DMS79 treated with DMSO at 0.1 percent for 48 hours (cell line): ENCODE measurements around the gene LRRC28.
A peak's percentile ranks its signal among the peaks of the same experiment; 100 is the strongest.
"Not testable (repeated sequence)": the region's sequence is repeated elsewhere in the genome, so short reads cannot be mapped to it uniquely, and the experiment has no call there.

Experiments used
- DNase-seq: peaks from one replicate; lab custom pipeline; 2025; lab: John Stamatoyannopoulos, UW

LRRC28 gene

DNA sequence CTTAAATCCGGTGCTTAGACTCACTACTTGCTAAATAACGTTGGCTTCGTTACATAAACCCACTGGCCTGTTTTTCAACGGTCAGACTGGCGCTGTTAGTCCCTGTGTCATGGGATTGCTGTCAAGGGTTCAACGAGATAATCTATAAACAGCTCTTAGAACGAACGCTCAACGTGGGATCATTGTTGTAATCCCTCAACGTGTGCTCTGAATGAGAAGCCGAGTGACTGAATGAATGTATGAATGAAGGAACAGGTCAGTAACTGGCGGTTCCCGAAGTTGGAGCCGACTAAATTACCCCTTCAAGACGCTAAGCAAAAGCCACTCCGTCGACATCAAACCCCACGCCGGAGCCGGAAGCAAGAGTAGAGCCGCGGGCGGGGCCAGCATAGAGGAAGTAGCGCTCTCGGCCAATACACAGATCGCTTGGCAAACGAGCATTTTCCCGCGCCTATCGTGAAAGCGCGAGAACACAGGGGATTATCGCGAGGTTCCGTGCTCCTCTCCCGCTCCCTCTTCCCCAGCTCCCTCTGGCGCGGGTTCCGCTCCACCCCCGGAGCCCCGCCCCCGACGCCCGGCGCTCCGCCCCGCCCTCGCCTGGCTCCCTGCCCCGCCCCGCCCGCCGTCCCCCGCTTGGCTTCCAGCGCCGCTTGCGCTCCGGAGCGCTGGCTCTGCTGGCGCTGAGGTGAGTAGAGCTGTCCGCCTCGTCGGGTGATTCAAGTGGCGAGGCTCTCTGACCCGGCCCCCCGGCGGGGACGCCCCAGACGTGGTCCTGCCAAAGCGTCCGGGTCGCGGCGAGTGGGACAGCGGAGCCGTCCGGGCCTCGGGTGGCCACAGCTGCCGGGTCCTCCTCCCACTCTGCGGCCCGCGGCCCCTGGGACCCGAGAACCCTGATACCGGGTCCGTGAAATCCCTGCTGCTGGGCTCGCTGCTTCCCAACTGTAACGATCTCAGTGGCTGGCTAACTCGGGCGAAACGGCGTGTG lies at the start of gene LRRC28:
LRRC28 (plus strand) TSS at position 625 of the 985 bp plus-strand sequence. CDS start 4,477 bp downstream, outside the sequence.
- DNase-seq, result peak; percentile 86

DNA sequence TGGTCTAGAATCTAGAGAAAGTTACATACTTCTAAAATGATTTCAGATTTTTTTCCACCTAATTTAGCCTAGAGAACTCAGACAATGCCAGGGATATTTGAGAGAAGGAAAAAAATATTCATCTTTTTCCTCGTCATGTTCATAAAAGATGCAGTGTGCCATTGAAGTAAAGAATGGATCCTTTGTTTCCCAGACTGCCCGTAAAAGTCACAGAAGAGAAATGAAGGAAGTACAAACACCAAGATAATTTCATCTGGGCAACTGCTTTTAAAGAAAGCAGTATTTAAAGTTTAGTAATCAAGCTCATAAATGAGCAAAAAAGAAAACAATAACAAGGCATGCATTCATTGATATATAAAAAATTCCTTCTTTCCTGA lies 49.1 kb upstream of the LRRC28 start:
- no peak for DNase-seq

DNA sequence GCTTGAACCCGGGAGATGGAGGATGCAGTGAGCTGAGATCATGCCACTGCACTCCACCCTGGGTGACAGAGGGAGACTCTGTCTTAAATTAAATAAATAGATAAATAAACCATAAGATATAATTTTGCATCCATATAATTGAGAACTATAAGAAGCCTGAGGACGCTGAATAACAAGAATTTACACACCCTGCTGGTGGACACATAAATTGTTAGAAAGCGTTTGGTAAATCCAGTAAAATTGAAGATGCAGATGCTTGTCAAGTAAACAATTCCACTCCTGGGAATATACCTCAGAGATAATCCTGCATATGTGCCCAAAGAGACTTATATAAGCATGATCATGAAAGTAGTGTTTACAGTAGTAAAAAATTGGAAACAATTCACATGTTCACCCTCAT lies 43.6 kb upstream of the LRRC28 start:
- DNase-seq, result no peak

DNA sequence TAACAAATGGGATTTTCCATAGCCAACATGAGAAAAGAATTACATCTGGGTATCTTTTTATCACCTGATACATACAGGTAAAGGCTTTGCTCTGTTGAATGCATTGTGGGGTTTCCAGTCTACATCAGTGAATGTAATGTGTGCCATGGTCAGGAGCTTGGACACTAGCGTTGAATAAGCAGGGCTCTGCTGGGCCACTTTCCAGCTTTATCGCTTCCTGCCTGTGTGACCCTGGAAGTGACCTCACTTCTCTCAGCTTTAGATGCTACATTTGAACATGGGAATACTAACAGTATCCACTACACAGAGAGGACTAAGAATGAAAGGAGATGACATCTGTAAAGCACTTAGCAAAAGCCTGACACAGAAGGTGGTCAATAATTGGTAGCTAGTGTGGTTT lies 42.0 kb upstream of the LRRC28 start:
- DNase-seq, result no peak

DNA sequence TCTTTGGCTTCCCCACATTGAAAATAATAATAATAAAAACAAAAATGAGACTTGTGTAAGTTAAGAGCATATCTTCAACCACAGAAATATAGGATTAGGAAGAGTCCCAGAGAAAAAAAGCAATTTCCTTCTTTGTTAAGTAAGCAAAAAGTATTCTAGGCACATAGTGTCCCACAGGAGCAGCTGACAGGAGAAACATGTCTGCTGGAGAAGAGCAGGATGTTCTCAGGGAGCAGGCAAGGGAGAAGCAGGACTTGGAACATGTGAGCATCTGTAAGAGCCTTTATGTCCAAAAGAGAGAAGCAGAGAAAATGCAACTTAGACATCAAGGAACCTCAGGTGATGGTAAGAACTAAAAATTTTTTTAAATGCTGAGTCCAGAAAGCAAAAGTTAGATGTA lies 40.9 kb upstream of the LRRC28 start:
- no peak for DNase-seq

DNA sequence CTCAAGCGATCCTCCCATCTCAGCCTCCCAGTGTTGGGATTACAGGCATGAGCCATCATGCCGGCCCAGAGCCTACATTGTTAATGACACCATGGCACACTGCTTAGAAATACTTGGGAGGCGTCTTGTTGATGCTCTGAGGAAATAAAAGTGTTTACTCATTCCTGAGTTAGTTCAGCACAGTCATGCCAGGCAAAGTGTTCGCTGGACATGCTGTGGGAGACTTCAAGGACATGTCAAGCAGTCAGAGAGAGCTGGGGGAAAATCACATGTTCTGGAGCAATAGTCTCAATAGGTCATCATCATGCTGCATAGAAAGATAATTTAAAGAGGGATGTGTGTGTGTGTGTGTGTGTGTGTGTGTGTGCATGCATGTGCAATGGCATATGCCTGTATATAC lies 39.4 kb upstream of the LRRC28 start:
- no peak for DNase-seq

DNA sequence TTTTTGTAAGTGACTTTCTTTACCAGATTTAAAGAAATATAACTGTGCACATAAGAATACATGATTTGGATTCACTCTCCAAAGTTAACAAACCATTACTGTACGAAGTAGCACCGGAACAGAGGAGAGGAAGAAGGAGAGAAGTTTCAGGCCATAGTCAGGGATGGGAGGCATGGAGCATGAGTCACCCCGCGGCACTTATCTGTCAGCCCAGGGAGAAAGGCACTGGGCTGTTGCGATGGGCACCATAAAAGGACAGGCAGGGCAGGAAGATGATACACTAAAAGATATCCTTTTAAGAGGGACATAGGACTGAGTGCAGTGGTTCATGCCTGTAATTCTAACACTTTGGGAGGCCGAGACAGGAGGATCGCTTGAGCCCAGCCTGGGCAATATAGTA lies 38.9 kb upstream of the LRRC28 start:
- no peak for DNase-seq

DNA sequence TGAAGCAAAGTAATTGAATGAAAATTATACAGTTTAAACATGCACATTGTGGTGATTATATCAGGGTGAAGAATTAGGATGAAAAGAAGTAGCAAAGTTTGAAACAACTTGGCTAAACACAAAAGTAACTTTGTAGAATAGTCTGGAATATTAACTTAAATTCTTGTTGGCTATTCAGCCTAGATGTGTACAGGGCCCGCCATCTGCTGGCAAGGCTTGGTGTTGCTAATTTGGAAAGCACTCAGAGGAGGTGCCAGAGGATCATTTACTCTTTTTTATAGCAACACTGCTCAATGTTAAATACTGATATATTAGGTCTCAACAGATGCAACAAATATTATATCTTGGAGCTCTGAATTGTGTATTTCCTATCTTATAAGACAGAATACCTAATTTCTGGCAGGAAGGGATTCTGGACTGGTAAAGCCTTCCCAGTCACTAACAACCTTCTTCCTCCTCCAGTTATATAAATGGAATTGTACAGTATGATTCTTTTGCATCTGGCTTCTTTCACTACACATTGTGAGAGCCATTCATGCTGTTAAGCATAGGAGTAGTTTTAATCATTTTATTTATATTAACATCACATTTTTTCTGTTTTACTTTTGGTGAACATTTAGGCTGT lies 38.0 kb upstream of the LRRC28 start:
- DNase-seq, result peak; percentile 8

DNA sequence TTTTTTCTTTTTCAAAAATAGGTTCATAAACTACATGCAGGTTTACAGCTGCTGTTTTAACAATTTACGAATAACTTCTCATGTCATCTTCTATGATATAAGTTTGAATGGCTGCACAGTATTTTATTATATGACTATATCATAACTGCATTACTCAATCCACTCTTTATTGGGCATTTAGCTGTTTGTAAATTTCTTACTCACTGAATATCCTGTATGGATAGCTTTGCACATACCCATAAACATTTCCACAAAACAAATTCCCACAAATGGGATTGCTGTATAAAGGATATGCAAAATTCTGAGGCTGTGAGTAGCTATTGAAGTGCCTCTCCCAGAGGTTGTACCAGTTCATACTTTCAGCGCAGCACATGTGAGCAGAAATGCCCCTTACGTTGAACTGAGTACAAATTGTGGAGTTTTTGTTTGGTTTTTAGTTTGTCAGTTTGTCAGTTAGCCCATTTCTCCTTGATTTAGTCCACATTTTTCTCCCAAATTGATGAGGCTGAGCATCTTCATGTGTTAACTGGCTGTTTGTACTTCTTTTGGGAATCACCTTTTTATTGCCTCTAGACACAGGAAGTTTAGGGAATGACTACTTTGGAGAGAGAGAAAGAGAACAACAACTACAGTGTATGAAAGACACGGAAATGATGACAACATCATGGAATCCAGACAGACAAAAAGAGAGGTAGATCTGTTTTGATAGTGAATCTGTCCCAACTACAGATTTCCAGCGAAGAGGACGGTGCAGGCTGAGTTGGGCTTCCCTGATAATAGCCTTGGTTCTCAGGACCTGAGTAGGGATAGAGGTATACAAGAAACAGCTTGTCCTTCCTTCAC lies 26.7 kb upstream of the LRRC28 start:
- DNase-seq, result no peak

DNA sequence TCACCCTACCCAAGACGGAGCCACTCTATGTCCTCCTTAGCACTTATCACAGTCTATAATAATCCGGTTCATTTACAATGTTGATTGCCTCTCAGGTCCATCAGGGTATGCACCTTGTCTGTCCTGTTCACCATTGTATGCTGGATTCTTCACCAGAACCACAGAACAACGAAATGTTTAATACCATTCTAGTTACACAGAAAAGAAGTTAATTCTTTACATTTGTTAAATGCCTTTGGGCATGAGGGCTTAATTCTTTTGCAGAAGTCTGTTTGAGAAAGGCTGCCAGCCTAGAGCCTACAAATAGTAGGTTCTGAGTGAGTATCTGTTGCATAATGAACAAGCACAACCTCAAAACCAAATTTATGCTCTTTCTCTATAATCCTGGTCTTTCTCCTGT lies 24.5 kb upstream of the LRRC28 start:
- DNase-seq, result no peak

DNA sequence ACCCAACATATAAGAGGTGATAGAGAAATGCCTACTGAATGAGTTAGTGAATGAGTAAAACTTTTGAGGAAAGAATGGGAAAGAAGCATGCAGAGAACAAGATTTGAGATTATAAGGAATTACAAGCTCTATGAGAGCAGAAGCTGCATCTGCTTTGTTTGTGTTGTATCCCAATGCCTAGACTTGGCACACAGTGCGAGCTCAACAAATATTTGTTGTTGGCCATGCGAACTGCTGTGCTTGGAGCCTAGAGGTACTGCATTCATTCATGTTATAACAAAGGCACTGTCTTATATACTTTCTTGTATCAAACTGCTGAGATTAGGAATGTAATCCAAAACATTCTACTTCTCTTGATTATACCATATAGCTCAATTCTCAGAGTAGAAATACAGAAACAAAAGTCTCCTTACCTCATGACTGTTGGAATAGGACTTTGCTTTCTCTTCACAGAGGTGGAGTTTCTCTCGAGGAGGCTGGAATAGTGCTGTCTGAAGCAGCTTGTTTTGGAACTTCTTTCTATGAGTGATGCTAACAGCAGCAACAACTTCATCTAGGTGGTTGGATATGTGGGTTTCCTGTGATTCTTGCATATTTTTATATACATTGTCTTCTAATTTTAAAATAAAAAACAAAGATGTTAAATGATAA lies 23.0 kb upstream of the LRRC28 start:
- DNase-seq, result no peak

DNA sequence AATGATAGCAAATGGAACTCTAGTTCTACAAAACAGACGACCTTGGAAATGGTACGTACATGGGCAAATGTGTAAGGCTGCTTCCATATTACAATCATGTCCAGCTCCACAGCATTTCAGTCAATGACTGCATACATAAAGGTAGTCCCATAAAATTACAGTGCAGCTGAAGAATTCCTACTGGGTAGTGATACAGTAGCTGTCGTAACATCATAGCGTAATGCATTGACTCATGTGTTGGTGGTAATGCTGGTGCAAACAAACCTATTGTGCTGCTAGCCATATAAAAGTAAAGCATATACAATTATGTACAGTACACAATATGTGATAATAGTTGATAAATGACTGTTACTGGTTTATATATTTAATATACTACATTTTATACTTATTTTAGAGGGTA lies 20.4 kb upstream of the LRRC28 start:
- DNase-seq, result no peak

DNA sequence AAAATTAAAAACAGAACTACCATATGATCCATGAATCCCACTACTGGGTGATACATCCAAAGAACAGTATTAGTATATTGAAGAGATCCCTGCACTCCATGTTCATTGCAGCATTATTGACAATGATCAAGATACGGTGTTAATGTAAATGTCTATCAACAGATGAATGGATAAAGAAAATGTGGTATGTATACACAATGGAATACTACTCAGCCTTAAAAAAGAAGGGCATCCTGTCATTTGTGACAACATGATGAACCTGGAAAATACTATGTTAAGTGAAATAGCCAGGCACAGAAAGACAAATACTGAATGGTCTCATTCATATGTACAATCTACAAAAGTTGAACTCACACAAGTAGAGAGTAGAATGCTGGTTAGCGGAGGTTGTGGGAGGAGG lies 18.5 kb upstream of the LRRC28 start:
- no peak for DNase-seq

DNA sequence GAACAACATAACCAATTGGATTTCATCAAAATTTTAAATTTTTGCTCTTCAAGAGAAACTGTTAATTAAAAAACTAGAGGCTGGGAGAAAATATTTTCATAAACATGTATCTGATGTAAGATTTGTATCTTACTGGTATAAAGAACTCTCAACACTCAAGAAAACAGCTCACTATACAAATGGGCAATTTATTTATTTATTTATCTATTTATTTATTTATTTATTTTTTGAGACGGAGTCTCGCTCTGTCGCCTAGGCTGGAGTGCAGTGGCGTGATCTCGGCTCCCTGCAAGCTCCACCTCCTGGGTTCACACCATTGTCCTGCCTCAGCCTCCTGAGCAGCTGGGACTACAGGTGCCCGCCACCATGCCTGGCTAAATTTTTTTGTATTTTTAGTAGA lies 17.1 kb upstream of the LRRC28 start:
- not testable (repeated sequence) for DNase-seq

DNA sequence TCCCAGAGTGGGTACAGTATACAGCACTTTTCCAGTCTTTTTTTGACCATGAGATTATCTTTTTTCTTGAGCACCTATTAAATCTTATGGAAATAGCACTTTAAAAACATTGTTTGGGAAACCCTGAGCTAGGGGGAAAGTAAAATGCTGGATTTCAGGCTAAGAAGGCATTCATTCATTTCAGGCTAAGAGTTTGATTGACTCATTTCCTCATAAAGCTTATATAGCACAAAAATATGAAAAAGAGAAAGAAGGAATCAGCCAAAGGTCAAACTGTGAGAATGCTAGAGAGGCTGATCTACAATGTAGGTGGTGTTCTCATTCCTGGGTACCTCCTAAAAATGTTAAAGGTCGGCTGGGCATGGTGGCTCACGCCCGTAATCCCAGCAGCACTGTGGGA lies 12.4 kb upstream of the LRRC28 start:
- DNase-seq, result no peak

DNA sequence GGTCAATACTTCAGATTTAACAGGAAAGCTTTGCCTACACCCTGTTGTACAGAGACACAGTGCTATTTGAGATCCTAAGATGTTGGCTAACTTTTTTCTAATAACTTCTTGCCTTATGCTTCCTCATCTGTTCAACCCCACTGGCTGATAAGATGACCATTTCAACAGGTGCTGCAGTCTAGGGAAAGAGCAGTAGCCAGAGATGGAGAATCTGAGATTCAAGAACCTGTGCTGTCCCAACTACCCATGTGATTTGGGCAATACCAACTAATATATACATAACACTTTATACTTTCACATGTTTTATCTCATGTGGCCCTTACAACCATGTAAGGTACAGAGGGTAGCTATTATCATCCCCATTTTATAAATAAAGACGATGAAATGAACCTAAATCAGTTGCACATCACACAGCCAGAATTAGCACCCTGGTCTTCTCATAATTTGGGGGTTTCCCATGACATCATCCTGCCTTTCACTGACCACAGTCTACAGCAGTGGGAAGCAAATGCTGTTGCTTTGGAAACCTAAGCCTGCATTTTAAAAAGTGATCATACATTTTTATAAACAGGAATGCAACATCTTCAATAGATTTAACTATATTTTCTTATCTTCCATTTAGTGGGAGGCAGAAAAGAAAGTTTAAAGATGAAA lies 11.6 kb upstream of the LRRC28 start:
- DNase-seq, result no peak

DNA sequence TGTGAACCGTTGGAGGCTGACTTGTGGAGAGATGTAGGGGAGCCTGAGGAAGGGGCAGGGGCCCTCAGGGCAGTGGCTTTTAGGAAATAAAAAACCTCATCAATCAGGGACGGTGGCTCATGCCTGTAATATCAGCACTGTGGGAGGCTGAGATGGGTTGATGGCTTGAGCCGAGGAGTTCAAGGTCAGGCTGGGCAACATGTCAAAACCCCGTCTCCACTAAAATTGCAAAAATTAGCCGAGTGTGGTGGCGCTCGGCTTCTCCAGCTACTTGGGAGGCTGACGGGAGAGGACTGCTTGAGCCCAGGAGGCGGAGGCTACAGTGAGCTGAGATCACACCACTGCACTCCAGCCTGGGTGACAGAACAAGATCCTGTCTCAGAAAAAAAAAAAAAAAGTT lies 9.5 kb upstream of the LRRC28 start:
- DNase-seq, result no peak

DNA sequence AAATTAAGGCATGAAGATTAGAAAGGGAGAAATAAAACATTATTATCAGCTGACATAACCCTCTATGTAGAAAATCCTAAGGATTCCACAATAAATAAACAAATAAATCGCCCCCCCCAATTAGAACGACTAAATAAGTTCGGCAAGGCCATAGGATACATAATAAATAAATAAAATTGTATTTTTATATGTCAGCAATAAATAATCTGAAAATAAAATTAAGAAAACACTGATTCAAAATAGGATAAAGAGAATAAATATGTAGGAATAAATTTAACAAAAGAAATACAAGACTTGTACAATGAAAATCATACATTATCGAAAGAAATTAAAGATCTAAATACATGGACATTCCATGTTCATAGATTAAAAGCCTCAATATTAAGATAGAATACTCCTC lies 7.0 kb upstream of the LRRC28 start:
- DNase-seq, result no peak

DNA sequence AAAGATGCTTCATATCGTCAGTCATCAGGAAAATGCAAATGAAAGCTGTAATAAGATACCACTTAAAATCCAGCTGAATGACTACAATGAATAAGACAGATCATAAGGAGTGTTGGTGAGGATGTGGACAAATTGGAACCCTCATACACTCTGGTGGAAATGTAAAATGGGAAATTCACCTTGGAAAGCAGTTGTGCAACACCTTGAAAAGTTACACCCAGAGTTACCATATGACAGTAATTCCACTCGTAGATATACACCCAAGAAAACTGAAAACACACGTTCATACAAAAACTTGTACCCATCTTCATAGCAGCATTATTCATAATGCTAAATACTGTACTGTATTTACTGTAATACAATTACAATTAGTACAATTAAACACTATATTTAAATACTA lies 4.2 kb upstream of the LRRC28 start:
- no peak for DNase-seq

DNA sequence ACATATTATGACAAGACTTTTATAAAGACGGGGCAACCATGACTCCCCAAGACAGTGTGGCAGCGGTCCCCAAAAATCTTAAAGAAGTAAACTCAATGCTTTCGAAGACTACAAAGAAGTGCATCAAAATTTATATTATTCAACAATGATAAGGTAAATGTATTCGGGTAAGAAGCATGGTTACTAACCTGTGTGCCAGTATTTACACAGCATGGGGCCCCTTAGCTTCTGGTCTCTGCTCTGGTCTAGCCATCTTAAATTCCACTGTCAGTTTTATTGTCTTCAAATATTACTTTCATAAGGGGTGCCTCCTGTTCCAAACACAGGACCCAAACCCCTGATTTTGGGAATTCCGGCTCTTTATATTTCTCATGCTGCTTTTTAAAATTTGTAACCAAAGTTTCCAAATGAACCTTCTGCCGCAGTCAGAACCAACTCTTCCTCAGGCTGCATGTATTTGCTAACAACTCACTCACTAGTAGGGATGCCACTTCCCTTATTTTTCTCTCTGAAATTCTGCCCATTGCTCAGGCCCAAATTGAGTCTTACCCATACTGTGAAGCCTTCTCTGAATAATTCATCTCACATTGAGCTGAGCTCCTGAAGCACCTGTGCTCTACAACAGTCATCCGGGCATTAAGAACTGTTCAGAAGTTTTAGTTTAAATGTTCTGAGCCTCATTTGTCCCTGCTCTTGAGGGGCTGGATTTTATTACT lies 3.1 kb upstream of the LRRC28 start:
- DNase-seq, result no peak

DNA sequence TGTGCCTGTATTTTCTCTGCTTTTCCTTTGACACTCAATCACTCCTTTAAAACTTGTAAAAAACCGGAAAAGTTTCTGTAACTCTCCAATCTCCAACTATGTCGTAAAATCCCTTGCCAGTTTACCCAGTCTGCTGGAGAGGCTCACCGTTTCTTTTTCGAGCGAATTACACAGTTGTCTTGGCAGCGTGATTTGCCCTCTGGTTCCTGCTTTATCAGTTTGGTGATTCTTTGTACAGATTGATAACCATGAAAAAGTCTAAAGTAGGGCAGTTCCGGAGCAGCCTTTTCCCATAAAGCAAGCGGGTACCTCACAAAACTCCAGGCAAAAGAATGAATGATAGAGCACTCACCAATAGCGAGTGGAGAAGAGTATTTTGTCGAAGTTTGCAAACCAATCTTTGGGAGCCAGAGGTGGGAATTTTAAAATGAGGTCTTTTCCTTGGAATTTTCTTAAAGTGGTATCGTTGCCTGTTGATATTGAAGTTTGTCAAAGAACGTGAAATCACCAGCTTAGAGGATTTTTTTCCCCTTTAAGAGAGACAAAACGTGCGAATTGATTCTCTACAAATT lies 1.9 kb upstream of the LRRC28 start, which contains the start of gene TTC23:
TTC23 (minus strand) TSS at position 312 of the 572 bp plus-strand sequence. CDS start 20,869 bp downstream, outside the sequence.
- DNase-seq, result no peak
